ENCODE measurements around the gene FAM234A.

The FAM234A gene, protein sequence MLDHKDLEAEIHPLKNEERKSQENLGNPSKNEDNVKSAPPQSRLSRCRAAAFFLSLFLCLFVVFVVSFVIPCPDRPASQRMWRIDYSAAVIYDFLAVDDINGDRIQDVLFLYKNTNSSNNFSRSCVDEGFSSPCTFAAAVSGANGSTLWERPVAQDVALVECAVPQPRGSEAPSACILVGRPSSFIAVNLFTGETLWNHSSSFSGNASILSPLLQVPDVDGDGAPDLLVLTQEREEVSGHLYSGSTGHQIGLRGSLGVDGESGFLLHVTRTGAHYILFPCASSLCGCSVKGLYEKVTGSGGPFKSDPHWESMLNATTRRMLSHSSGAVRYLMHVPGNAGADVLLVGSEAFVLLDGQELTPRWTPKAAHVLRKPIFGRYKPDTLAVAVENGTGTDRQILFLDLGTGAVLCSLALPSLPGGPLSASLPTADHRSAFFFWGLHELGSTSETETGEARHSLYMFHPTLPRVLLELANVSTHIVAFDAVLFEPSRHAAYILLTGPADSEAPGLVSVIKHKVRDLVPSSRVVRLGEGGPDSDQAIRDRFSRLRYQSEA

DNA sequence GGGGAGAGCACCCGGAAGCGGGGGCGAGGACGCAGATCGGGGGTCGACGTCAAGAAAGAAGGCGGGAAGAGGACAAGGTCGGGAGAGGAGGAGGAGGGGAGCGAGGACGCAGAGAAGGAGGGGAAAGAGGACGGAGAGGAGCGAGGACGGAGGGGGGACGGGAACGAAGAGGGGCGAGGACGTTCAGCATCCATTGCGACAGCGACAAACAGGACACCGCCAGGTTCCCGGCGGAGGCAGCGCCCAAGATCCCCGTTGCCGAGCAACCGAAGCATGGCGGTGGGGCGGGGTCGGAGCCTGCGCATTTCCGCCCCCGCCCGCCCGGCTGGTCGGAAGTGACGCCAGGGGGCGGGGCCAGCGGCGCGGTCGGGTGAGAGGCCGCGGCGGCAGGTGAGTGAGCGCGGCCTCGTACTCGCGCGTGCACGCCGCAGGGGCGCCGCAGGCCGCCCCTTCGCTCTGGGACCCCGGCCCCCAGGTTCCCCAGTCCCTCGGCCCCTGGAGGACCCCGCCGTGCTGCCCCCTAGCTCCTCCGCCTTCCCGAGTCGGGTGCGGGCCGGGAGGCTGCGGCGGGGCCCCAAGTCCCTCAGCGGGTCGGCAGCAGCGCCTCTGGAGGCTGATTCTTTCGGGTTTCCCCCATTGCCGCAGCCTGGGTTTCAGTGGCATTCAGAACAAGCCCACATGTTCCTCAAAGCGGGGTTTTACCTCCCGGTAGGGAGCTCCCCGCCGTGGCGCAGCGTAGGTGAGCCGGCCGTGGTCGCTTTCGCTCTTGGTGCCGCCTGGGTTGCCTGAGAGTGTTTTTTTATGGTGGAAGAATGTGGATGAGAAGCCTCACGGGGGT is at the start of gene FAM234A:
TSS of gene FAM234A (plus strand) at position 354 of the 838 bp plus-strand sequence. CDS start 19,593 bp downstream, outside the sequence.
- H3K9me3 ChIP-seq (ENCODE audit: low read length): no peaks in the 10 kb centered on the region
- H3K36me3 ChIP-seq (ENCODE audit: insufficient read depth, low read length): no peaks in the 10 kb centered on the region
- peak within 1 kb of the TSS; percentile 84 to 97 for H3K4me3 ChIP-seq (ENCODE audit: low read depth in 1 of 2, low read length in 2 of 2)
- H3K4me1 ChIP-seq (ENCODE audit: insufficient read depth, low read length): peaks cover 8% of the 10 kb centered on the region
- no peaks in the 10 kb centered on the region for H3K27me3 ChIP-seq (ENCODE audit: control insufficient read depth in 1 of 2, insufficient read depth in 2 of 2, low read length in 2 of 2)
- peak within 1 kb of the TSS; percentile 97 for H3K27ac ChIP-seq (ENCODE audit: low read depth, low read length)
- peak within 1 kb of the TSS; percentile 100 for H3K9ac ChIP-seq (ENCODE audit: low read length)

GRCh38 chr16:185213-185612 is 49.4 kb upstream of the FAM234A start:
- peaks cover 8% of the 10 kb centered on the region for H3K4me1 ChIP-seq (ENCODE audit: insufficient read depth, low read length)
- H3K36me3 ChIP-seq (ENCODE audit: insufficient read depth, low read length): peaks cover 28% of the 10 kb centered on the region
- no peaks in the 10 kb centered on the region for H3K9me3 ChIP-seq (ENCODE audit: low read length)
- H3K27ac ChIP-seq (ENCODE audit: low read depth, low read length): no peak overlapping the region
- no peak overlapping the region for H3K4me3 ChIP-seq (ENCODE audit: low read depth in 1 of 2, low read length in 2 of 2)
- peaks cover 0 to 15% of the 10 kb centered on the region in 2 donors for H3K27me3 ChIP-seq (ENCODE audit: control insufficient read depth in 1 of 2, insufficient read depth in 2 of 2, low read length in 2 of 2)
- H3K9ac ChIP-seq (ENCODE audit: low read length): no peak overlapping the region

GRCh38 chr16:185691-186090 is 48.9 kb upstream of the FAM234A start:
- Histone ChIP-seq H3K9ac (ENCODE audit: low read length) (no peak overlapping the region), H3K4me1 (ENCODE audit: insufficient read depth, low read length) (peaks cover 8% of the 10 kb centered on the region), H3K27me3 (ENCODE audit: control insufficient read depth in 1 of 2, insufficient read depth in 2 of 2, low read length in 2 of 2) (peaks cover 0 to 10% of the 10 kb centered on the region in 2 donors), H3K27ac (ENCODE audit: low read depth, low read length) (no peak overlapping the region), H3K36me3 (ENCODE audit: insufficient read depth, low read length) (peaks cover 32% of the 10 kb centered on the region), H3K4me3 (ENCODE audit: low read depth in 1 of 2, low read length in 2 of 2) (no peak overlapping the region), H3K9me3 (ENCODE audit: low read length) (no peaks in the 10 kb centered on the region)

DNA sequence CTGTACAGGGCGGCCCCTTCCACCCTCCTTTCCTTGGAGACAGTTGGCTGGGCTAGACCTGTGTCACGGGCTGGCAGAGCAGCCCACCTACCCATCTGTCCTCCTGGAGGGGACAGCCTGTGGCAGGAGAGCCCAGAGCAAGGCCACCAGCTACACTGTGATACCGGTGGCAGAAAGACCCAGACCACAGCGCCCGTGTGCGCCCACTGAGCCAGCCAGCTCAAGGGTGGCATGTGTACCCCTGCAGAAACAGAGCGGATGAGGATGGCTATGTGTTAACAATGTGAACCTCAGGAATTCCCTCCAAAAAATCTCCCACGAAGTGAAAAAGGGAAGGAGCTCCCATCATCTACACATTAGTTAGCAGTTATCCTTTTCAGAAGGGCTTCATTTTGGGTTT is 47.3 kb upstream of the FAM234A start:
- H3K27ac ChIP-seq (ENCODE audit: low read depth, low read length): no peak overlapping the region
- no peak overlapping the region for H3K4me3 ChIP-seq (ENCODE audit: low read depth in 1 of 2, low read length in 2 of 2)
- no peak overlapping the region for H3K9ac ChIP-seq (ENCODE audit: low read length)
- no peaks in the 10 kb centered on the region for H3K27me3 ChIP-seq (ENCODE audit: control insufficient read depth in 1 of 2, insufficient read depth in 2 of 2, low read length in 2 of 2)
- peaks cover 48% of the 10 kb centered on the region for H3K36me3 ChIP-seq (ENCODE audit: insufficient read depth, low read length)
- no peaks in the 10 kb centered on the region for H3K9me3 ChIP-seq (ENCODE audit: low read length)
- H3K4me1 ChIP-seq (ENCODE audit: insufficient read depth, low read length): no peaks in the 10 kb centered on the region

GRCh38 chr16:188674-189073 is 45.9 kb upstream of the FAM234A start:
- peaks cover 53% of the 10 kb centered on the region for H3K36me3 ChIP-seq (ENCODE audit: insufficient read depth, low read length)
- no peaks in the 10 kb centered on the region for H3K4me1 ChIP-seq (ENCODE audit: insufficient read depth, low read length)
- H3K27ac ChIP-seq (ENCODE audit: low read depth, low read length): no peak overlapping the region
- H3K9ac ChIP-seq (ENCODE audit: low read length): no peak overlapping the region
- H3K9me3 ChIP-seq (ENCODE audit: low read length): no peaks in the 10 kb centered on the region
- H3K4me3 ChIP-seq (ENCODE audit: low read depth in 1 of 2, low read length in 2 of 2): no peak overlapping the region
- H3K27me3 ChIP-seq (ENCODE audit: control insufficient read depth in 1 of 2, insufficient read depth in 2 of 2, low read length in 2 of 2): no peaks in the 10 kb centered on the region

DNA sequence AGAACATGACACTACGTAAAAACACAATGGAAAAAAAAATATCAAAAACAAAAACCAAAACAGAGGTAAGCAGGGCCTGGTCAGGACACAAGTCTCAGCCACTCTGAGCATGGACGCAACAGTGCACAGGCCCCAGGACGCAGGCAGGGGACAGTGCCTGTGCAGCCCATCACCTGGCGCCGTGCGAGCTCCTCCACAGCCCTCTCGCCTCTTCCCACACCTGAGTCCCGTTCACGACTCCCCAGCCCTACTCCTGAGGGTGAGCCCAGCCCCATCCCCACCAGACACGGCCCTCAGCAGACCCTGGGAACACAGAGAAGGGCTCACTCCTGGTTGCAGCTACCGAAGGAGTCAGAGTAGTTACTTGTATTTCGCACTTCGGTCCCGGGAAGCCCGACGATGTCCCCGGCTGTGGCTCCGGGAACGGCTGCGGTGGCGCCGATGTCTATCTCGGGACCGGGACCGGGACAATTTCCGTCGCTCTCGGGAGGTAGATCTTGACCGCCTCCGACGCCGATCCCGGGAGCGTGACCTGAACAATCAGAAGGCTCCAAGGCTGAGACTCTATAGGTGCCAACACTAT is 44.9 kb upstream of the FAM234A start:
- H3K9me3 ChIP-seq (ENCODE audit: low read length): no peaks in the 10 kb centered on the region
- no peak overlapping the region for H3K27ac ChIP-seq (ENCODE audit: low read depth, low read length)
- H3K4me3 ChIP-seq (ENCODE audit: low read depth in 1 of 2, low read length in 2 of 2): no peak overlapping the region
- no peaks in the 10 kb centered on the region for H3K4me1 ChIP-seq (ENCODE audit: insufficient read depth, low read length)
- peaks cover 63% of the 10 kb centered on the region for H3K36me3 ChIP-seq (ENCODE audit: insufficient read depth, low read length)
- H3K27me3 ChIP-seq (ENCODE audit: control insufficient read depth in 1 of 2, insufficient read depth in 2 of 2, low read length in 2 of 2): no peaks in the 10 kb centered on the region
- no peak overlapping the region for H3K9ac ChIP-seq (ENCODE audit: low read length)

DNA sequence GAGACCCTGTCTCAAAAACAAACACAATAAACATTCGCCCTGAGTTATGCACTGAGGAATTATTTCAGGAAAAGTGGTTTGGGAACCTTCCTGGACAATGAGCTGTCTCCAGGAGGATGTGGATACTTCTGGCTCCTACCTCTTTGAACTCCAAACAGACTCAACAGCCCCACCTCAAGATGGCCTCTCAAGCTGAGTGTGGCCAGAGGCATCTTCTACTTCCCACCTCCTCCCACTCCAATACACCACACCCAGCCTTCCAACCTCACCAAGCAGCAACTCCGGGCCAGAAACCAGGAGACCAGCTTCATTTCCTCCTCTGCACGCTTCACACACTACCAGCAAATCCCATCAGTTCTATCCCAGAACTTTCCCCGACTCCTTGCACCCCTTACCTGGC is 42.8 kb upstream of the FAM234A start:
- H3K36me3 ChIP-seq (ENCODE audit: insufficient read depth, low read length): peaks cover 83% of the 10 kb centered on the region
- H3K9me3 ChIP-seq (ENCODE audit: low read length): no peaks in the 10 kb centered on the region
- H3K4me1 ChIP-seq (ENCODE audit: insufficient read depth, low read length): no peaks in the 10 kb centered on the region
- no peak overlapping the region for H3K9ac ChIP-seq (ENCODE audit: low read length)
- H3K4me3 ChIP-seq (ENCODE audit: low read depth in 1 of 2, low read length in 2 of 2): no peak overlapping the region
- H3K27me3 ChIP-seq (ENCODE audit: control insufficient read depth in 1 of 2, insufficient read depth in 2 of 2, low read length in 2 of 2): no peaks in the 10 kb centered on the region
- H3K27ac ChIP-seq (ENCODE audit: low read depth, low read length): no peak overlapping the region

- Histone ChIP-seq H3K9ac (ENCODE audit: low read length) (no peak overlapping the region), H3K4me1 (ENCODE audit: insufficient read depth, low read length) (no peaks in the 10 kb centered on the region), H3K27ac (ENCODE audit: low read depth, low read length) (no peak overlapping the region), H3K27me3 (ENCODE audit: control insufficient read depth in 1 of 2, insufficient read depth in 2 of 2, low read length in 2 of 2) (no peaks in the 10 kb centered on the region), H3K4me3 (ENCODE audit: low read depth in 1 of 2, low read length in 2 of 2) (no peak overlapping the region), H3K36me3 (ENCODE audit: insufficient read depth, low read length) (peaks cover 83% of the 10 kb centered on the region), H3K9me3 (ENCODE audit: low read length) (no peaks in the 10 kb centered on the region)
These were observed 41.9 kb upstream of the FAM234A start for GRCh38 chr16:192686-193085.

- no peaks in the 10 kb centered on the region for H3K4me1 ChIP-seq (ENCODE audit: insufficient read depth, low read length)
- no peaks in the 10 kb centered on the region for H3K27me3 ChIP-seq (ENCODE audit: control insufficient read depth in 1 of 2, insufficient read depth in 2 of 2, low read length in 2 of 2)
- H3K36me3 ChIP-seq (ENCODE audit: insufficient read depth, low read length): peaks cover 83% of the 10 kb centered on the region
- H3K9ac ChIP-seq (ENCODE audit: low read length): no peak overlapping the region
- no peaks in the 10 kb centered on the region for H3K9me3 ChIP-seq (ENCODE audit: low read length)
- H3K4me3 ChIP-seq (ENCODE audit: low read depth in 1 of 2, low read length in 2 of 2): no peak overlapping the region
- no peak overlapping the region for H3K27ac ChIP-seq (ENCODE audit: low read depth, low read length)
These were observed 41.2 kb upstream of the FAM234A start for GRCh38 chr16:193441-193840.

GRCh38 chr16:194516-194915 is 40.1 kb upstream of the FAM234A start:
- Histone ChIP-seq H3K9me3 (ENCODE audit: low read length) (no peaks in the 10 kb centered on the region), H3K4me1 (ENCODE audit: insufficient read depth, low read length) (no peaks in the 10 kb centered on the region), H3K9ac (ENCODE audit: low read length) (no peak overlapping the region), H3K27ac (ENCODE audit: low read depth, low read length) (no peak overlapping the region), H3K36me3 (ENCODE audit: insufficient read depth, low read length) (peaks cover 81% of the 10 kb centered on the region), H3K27me3 (ENCODE audit: control insufficient read depth in 1 of 2, insufficient read depth in 2 of 2, low read length in 2 of 2) (no peaks in the 10 kb centered on the region), H3K4me3 (ENCODE audit: low read depth in 1 of 2, low read length in 2 of 2) (no peak overlapping the region)

- Histone ChIP-seq H3K27ac (ENCODE audit: low read depth, low read length) (no peak overlapping the region), H3K9me3 (ENCODE audit: low read length) (no peaks in the 10 kb centered on the region), H3K4me1 (ENCODE audit: insufficient read depth, low read length) (no peaks in the 10 kb centered on the region), H3K4me3 (ENCODE audit: low read depth in 1 of 2, low read length in 2 of 2) (no peak overlapping the region), H3K36me3 (ENCODE audit: insufficient read depth, low read length) (peaks cover 67% of the 10 kb centered on the region), H3K9ac (ENCODE audit: low read length) (no peak overlapping the region), H3K27me3 (ENCODE audit: control insufficient read depth in 1 of 2, insufficient read depth in 2 of 2, low read length in 2 of 2) (no peaks in the 10 kb centered on the region)
These were observed 34.2 kb upstream of the FAM234A start for GRCh38 chr16:200388-200787.
